NCI-H1092 treated with DMSO at 0.1 percent for 48 hours (cell line): ENCODE measurements around the gene GSC2.

Source experiments
- DNase-seq: peaks from one replicate; lab custom pipeline; 2025; lab: John Stamatoyannopoulos, UW

Gene GSC2

DNA sequence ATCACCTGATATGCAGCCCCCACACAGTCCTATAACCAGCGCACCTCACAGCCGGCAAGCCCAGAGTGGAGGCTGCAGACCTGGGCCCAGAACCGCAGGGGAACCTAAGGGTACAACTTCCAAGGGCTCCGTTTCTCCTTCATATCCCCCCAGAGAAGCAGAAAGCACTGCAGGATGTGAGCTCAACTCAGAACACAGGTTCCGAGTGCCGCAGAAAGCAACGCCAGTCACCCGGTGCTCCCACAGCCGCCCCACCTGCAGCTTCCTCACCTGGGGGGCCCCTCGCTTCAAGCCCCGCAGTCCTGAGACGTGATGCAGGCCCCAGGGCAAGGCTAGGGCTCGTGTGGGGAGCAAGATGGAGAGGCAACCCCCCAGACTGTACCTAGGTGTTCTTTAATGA lies 16.5 kb downstream of the GSC2 start:
- DNase-seq = no peak

DNA sequence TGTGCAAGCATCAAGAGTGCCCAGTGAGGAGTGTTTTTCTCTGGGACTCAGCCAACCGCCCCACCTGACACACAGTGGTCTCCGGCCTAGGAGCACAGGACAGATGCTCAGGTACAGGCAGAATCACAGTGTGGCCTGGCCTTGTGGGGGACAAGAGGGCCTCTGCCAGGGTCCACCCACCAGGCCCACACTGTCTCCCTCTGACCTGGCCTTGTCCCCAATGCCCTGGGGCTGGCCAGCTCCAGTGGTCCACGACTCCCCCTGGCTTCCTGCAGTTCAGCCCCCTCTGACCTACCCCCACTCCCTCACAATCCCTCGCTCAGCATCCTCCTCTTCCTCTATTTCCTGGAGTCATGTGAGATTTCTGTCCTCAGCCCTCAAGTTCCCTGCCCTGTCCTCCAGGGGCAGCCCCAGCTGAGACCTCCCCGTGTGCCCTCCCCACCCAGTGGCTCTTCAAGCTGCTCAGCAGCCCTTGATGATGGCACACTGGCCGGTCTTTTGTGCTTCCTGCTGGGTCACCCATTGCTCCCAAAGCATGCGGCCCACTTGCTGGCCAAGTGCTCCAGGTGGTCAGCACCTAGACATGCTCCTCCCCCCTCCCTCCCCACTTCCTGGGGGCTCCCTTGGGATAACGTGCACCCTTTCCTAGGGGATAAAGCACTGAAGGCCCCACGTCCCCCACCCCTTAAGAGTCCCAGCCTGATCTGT lies 17.2 kb downstream of the GSC2 start:
- DNase-seq = no peak

DNA sequence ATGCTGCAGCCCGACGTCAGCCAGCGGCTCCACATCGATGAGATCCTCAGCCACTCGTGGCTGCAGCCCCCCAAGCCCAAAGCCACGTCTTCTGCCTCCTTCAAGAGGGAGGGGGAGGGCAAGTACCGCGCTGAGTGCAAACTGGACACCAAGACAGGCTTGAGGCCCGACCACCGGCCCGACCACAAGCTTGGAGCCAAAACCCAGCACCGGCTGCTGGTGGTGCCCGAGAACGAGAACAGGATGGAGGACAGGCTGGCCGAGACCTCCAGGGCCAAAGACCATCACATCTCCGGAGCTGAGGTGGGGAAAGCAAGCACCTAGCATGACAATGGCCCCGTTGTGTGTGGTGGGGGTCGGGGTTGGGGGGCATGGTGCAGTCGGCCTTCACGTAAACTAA lies 17.9 kb downstream of the GSC2 start:
- DNase-seq = no peak

DNA sequence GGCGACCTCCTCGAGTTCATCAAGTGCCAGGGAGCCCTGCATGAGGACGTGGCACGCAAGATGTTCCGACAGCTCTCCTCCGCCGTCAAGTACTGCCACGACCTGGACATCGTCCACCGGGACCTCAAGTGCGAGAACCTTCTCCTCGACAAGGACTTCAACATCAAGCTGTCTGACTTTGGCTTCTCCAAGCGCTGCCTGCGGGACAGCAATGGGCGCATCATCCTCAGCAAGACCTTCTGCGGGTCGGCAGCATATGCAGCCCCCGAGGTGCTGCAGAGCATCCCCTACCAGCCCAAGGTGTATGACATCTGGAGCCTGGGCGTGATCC lies 18.4 kb downstream of the GSC2 start:
- no peak for DNase-seq

DNA sequence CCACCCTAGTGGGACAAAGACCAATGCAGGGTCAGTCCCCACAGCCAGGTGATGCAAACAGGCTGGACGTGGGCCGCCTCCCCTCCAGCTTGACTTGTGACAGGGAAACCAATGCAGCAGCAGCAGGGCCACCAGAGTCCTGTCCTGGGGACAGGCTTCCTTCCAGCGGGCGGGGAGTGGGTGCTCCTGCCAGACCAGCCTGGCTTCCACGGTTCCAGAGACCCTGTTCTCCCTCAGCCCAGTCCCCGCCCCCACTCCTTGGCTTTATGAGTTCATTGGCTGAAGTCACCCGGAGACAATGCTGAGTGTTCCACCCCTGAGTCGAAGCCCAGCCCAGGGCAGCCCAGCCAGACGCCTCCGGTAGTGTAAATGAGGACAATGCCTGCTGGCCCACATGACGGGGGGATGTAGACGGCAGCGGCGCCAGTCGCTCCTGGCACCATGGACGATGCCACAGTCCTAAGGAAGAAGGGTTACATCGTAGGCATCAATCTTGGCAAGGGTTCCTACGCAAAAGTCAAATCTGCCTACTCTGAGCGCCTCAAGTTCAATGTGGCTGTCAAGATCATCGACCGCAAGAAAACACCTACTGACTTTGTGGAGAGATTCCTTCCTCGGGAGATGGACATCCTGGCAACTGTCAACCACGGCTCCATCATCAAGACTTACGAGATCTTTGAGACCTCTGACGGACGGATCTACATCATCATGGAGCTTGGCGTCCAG lies 19.0 kb downstream of the GSC2 start, which contains the start of gene TSSK2:
TSS of gene TSSK2 (plus strand) at position 350 of the 726 bp plus-strand sequence. CDS start at position 442, 92 bp downstream.
- no peak for DNase-seq

DNA sequence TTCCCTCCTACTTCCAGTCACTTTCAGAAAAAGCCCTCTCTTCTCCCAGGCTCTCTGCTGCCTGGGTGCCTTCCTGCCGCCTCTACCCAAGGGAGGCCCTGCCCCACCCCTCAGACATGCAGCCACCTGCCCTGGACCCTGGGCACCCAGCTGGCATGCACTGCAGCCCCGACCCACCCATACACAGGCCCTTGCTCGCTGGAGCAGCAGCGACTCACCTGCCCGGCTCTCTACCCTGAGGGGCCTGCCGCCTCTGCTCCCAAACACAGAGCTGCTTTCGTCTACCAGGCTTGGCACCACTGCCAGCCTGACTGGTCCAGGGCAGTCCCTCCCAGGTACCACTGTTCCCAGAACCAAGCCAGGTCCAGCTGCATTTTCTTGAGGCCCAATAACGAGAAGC lies 20.2 kb downstream of the GSC2 start:
- DNase-seq = no peak

DNA sequence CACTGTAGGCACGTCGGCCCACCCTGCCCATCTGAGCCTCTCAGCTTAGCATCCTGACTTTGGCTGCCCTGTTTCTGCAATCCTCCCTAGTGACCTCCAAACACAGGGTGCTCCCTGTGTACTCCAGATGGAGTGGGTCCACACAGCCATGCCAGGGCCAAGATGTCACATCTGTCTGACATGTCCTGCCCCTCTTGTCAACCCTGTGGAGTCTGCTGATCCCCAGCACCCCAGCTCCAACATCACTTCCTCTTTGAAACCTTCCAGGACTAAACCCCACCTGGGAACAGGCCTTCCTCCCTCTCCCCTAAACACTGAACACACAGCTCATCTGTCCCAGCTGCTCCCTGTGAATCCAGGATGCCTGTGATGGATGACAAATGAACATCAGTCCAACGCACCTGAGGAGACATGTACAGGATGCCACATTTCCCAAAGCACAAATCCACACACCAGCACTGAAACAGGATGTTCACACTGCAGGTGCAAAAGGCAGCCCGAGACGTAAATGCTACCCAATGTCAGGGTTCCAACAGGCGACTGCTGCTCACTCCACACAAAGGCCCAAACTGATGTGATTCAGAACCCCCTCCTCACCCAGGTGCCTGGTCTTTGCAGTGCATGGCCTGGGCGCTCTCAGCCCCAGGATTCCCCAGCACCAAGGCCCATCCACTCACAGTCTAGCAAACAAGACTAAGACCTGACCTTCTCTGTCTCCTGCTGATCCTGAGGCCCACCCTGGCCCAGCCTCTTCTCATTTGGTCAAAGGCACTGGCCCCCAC lies 21.0 kb downstream of the GSC2 start:
- DNase-seq = no peak

DNA sequence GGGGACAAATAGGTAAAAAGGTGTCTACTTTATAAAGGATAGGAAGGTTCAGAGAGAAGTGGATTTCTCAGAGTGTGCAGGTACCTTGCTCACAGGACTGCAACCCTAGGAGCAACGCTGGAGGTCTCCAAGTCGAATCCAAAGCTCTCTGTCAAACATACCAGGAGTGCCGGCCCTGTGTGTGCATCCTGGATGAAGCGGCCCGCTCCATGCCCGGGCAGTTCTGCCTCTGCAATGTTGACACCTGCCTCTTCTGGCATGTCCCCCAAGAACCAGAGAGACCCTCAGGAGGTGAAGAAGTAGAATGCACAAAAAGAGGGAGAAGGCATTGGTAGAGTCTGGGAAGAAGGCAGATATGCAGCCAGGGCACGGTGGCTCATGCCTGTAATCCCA lies 22.1 kb downstream of the GSC2 start:
- no peak for DNase-seq

DNA sequence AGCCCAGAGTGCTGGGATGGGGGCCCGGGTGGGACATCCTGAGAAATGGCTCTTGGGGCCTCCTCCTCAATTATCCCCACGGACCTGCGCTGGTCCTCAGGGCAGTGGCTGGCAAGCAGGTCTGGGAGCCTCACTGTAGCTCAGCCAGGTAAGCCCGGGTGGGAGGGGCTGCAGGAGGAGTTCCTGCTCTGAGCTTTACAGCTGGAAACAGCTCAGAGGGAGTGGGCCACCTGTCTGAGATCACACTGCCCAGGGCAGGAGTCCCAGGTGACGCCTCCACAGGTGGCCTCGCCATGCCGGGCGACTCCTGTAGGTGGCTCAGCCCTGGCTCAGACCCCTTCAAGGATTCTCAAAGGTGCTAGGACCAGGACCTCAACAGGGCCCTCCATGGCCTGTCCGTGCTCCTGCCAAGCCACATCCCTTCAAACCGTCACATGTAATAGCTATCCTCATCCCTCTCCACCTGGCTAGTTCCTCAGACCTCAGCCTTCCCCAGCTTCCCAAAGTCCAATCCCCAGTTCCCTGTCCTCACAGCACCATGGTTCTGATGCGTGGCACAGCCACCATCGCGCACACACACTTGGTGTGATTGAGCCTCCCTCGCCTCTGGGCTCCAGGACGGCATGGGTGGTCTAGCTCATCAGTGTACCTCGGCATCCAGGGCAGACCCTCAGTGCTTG lies 22.6 kb downstream of the GSC2 start:
- DNase-seq = no peak

DNA sequence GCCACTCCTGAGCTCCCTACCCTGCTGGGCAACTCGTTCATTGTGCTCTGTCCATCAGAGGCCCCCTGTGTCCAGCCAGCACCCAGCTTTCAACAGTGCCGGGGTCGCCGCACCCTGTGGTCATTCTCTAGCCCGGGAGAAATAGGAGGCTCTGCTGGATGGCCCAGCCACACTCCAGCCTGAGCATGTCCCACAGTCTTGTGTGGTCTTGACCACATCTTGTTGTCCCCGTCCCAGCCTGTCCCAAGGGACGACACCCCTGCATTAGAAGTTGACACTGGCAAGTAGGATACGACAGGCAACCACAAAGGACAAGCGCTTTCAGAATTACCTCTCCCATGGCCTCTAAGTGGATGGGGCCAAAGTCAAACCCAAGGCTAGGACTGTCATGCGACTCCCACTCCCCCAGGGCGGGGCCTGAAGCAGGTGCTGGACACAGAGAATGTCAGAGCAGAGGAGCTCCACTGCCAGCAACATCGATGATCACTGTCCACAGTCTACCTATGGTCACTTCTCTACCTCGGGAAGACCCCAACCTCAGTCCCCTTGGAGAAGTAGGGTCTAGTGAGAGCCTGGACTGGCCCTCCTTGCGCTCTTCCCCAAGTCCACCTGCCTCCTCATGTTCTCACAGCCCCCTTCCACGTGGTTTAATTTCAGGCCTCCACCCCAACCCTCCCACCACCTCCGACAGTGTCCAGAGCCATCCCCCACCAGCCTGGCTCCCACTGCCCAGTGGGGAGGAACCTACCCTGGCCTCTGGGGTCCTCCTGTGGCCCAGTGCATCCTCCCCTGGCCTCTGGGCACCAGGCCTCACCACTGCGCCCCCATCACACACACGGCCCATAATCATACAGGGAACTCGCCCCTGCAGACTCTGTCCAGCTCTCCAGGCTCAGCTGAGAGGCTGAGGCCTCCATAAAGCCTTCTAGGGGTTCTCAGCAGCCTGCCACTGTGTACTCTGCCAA lies 23.5 kb downstream of the GSC2 start:
- no peak for DNase-seq

DNA sequence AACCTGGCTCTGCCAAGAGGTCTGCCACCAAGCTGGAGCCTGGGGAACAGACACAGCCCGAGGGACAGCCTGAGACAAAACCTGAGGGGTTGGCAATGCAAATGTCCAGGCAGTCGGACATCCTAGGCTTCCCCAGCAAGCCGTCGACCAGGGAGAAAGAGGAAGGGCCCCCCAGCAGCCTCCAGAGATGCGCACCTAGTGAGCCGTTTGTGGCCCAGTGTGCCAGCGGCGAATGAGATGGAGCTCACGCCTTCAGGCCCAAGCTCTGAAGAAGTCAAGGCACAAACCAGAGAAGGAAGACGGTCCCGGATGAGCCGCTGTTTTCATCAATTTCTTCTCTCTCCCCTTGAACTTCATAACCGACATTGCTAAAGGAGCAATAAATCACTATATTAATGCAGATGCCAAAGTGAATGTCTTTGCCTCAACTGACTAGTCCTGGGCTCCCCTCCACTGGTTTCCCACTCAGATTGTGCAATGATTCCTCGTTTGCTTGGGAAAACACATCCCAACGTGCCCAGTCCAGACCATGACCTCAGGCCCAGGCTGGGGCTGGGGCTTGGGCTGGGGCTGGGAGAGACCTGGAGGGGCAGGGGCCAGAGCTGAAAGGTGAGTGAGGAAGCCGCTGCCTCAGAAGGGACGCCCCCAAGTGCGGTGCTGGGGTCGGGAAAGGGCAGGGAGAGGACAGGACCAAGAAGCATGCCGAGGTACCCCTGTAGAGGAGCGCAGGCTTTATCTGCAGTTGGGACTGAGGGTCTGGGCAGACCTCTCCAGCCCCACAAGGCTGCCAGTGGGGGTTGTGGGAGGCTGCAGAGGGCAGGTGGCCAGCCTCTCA lies 24.4 kb downstream of the GSC2 start:
- DNase-seq = no peak

DNA sequence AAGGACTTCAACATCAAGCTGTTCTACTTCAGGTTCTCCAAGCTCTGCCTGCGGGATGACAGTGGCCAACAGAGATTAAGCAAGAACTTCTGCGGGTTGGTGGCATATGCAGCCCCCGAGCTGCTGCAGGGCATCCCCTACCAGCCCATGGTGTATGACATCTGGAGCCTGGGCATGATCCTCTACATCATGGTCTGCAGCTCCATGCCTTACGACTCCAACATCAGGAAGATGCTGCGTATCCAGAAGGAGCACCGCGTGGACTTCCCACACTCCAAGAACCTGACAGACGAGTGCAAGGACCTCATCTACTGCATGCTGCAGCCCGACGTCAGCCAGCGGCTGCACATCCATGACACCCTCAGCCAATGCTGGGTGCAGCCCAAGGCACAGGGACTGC lies 25.1 kb downstream of the GSC2 start:
- DNase-seq = no peak

DNA sequence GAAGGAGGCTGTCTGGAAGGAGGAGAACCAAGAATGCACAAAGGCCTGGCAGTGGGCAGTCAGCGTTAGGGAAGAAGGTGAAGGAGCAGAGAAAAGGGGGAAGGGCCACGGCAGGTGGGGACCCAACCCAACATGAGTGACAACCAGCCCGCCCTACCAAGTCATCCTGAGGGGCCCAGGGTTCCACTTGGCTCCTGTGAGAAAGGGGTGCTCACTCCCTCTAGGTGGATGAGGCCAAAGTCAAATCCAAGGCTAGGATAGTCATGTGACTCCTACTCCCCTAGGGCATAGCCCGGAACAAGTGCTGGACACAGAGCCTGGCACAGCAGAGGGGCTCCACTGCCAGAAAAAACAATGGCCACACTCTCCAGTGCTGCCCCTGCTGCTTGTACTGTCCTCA lies 25.7 kb downstream of the GSC2 start:
- DNase-seq = no peak

DNA sequence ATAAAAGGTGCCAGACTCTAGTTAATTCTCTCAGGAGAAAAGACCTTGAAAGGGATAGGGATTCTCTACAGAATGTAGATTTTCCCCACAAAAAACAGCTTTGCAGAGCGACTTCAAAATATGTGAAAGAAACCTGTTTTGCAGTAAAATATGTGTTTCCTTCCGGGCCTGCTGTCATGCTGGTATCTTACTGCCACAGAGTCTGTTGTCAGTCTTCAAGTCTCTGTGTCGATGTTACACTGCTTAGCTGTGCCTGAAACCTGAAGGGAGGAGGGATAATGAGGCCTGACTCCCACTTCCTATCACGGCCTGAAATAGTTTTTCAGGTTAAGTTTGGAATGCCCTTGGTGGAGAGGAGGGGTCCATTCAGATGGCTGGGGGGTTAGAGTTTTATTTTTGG lies 26.2 kb downstream of the GSC2 start:
- no peak for DNase-seq

DNA sequence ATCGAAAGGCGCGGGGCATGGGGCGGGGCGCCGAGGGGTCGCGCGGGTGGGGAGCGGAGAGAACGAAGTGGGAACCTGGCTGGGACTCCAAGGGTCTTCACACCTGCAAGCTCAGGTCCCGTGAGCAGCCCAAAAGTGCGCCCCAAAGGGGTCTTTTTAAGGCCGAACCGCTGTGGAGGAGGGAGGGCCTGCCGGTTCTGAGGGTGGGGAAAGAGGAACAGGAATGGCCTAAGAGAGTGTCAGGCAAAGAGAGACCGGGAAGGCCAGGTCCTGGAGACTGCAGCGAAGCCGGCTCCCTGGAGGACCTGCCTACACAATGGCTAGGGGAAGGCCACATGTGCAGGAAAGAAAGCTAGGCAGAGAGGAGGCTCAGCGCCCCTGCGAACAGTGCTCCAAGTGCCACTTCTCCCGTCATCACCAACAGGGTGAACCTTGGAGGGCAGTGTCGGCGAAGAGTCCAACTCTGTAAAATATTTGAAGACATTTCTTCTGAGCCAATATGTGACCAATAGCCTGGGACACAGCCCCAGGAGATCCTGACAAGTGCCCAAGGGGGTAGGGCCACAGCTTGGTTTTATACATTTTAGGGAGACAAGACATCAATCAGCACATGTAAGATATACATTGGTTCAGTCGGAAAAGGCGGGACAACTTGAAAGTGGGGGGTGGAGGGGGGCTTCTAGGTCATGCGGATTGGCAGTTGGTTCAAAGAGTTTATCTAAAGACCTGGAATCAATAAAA lies 27.2 kb downstream of the GSC2 start:
- peak; percentile 30 for DNase-seq

DNA sequence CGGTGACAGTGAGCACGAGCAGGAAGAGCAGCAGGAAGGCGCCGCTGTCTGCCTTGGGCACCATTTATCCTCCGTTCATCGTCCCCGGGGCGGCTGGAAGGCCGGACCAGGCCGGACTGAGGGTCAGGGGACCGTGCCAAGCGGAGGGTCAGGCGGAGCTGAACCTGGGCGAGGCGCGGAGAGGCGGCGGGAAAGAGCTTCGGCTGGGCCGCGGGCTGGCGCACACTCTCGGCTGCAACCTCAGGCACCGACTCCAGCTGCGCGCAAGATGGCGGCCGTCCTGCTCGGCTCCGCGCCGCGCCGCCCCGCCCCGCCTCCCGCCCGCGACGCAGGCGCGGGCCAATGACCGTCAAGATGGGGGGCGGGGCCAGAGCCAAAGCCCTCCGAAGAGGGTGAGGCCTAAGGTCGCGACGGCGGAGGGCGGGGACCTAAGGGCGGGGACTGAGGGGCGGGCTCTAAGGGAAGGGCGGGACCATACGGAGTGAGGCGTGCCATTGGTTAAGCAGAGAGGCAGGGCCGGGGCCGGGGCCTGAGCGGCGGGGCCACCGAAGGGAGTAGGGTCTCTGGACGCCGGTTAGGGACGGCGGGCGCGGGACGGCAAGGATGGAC lies 27.8 kb downstream of the GSC2 start, which contains the start of gene DGCR2:
TSS of gene DGCR2 (minus strand) at position 270 of the 609 bp plus-strand sequence. CDS start at position 64, 206 bp downstream.
- DNase-seq = peak; percentile 97

DNA sequence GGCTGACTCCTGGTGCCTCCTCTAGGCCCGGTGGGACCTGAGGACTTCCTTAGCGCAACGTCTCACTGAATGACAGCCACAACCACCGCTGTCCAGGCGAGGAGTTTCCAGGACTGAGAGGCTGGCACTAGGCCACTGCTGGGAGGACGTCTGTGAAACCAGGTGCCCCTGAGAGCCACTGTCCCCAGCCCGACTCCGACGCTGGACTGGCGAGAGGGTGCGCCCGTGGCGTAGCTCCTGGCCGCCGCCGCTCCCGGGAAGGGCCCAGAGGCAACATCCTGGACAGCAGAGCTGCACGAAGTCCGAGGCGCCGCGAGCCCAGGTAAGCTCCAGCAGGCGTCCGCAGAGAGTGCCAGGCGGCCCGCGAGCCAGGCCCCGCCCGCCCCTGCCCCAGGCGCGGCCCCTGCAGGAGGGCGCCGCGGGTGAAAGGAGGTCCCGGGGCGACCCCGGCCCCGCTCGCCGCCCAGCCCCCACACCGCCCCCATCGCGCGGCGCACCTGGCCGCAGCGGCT lies 28.4 kb downstream of the GSC2 start:
- DNase-seq = peak; percentile 61

DNA sequence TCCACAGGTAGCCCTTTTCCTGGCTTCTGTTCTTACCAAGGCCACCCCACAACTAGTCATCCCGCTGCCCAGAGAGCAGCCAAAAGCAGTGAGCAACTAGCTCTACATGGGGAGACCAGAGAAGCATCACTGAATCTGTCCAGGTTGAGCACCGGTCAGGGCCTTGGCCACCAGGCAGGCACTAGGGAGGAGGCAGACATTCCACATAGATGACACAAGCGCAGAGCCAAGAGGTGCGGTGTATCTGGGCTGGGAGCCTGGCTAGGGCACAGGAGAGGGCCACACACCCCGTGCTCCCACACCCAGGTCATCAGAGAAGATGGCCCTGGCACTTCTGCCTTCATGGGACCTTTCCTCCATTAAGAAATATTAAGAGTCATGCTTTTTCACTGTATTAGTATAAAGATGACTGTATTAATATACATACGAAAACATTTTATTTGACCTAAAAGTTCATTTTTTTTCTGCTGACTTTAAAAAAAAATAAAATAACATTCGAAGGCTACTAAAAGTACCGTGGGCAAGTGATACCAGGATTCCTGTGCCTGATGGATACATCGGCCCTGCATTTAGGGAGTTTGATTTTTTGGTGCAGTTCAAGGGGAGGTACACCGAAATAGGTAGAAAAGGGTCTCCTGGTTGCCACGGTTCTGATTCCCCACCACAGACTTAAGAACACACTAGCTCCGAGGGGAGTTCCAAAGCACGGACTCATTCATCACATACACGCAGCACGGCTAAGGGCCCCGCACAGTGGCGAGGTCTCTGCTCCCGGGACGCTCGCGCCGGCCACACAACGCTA lies 29.1 kb downstream of the GSC2 start:
- DNase-seq = no peak
